OCI-LY3 (cell line): ENCODE data around the gene ACAA1.

Experiments used
- CTCF ChIP-seq: fragments of 200-600, 300-600 bp; sonication (generic); IDR thresholded peaks from 2 replicates; pipeline ENCODE4 v1.5.1; 2014; ENCODE audit warnings: antibody characterized with exemption, low read length, low read depth
- EZH2phosphoT487 ChIP-seq: fragments of 200-600 bp; shearing (Covaris generic); IDR thresholded peaks from 2 replicates; pipeline ENCODE4 v1.6.1; 2018; ENCODE audit warnings: antibody characterized with exemption, mixed run types, low read depth

DNA sequence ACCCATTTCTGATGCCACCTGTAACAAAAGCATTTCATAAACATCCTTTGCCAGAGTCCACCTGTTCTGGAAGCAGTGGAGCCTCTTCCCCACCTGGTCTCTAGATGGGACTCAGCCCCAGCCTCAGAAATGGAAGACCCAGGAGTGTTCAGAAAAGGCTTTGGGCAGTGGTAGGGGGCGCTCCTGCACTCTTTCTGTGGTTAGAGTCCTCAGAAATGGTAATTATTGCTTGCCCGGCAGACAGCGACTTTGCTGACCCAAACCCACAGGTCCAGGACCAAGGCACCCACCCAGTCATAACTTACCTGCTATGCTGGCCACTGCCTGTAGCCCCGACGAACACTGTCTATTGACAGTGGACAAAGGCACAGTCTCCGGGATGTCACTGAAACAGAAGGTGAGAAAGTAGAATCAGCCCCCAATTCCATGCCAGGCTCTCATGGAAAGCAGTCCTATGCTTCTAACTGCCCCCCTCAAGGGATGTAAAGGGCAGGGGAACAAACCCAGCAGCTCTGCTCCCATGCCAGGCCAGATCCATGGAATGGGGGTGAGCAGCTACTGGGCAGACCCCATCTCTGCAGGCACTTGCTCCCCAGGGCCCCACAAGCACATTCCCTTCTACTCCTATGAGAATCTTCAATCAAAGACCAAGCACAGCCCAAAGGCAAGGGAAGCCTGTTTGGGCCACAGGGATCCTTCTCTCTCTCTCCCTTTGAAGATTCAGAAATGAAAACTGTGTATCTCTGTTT lies 5.1 kb downstream of the ACAA1 start:
- peak; percentile 94 for TF ChIP-seq CTCF
- no peak for TF ChIP-seq EZH2phosphoT487
